Uterus (tissue), 2 donors: Measurements from ENCODE around the gene MAMLD1.

Experiments
- CTCF ChIP-seq, 4 experiments: fragments of 200-600 bp in 2 of 4; fragments of 450-650 bp in 2 of 4; sonication (generic) in 2 of 4; IDR thresholded peaks; one replicate each; pipeline ENCODE4 v1.5.1; 2016 to 2019; ENCODE audit warnings: antibody characterized with exemption in 4 of 4, mild to moderate bottlenecking in 2 of 4, moderate library complexity in 1 of 4
- POLR2A ChIP-seq, 2 donors: fragments of 450-650 bp; IDR thresholded peaks; one replicate each; pipeline ENCODE4 v1.6.1; 2016; ENCODE audit warnings: antibody characterized with exemption in 2 of 2, mild to moderate bottlenecking in 1 of 2, moderate library complexity in 1 of 2

GRCh38 chrX:150436195-150436594 is 73.1 kb downstream of the MAMLD1 start:
- TF ChIP-seq CTCF (IDR thresholded peaks at IDR 0.05) = no peak
- no peak for TF ChIP-seq POLR2A (IDR thresholded peaks at IDR 0.05)
